Lung (tissue), 12 donors: ENCODE measurements around the gene TACR1. TPM values are rescaled to one million over a fixed set of nuclear protein-coding genes. Genes with fewer than 3 reads are reported as not detected.

Experiments
- ATAC-seq: fragments of 200-7000 bp; cut with Tn5 transposase; one replicate; pipeline ENCODE4 v1.9.1; 2020; ENCODE audit warnings: moderate number of reproducible peaks; ENCODE audit not compliant: insufficient read depth, low FRiP score
- DNase-seq, 3 donors: peaks; one replicate each; pipeline ENCODE4 v3.0.0-alpha.2; 2013 to 2017
- H3K27ac ChIP-seq, 2 donors: one replicate each; pipeline ENCODE4 v1.5.1; 2013; ENCODE audit warnings: mild to moderate bottlenecking in 2 of 2, moderate library complexity in 2 of 2, control low read depth in 1 of 2, inconsistent platforms in 1 of 2, low read depth in 1 of 2, low read length in 1 of 2
- H3K27me3 ChIP-seq, 3 donors: one replicate each; pipeline ENCODE4 v1.5.1; 2013; ENCODE audit warnings: low read length in 2 of 3; ENCODE audit not compliant: control insufficient read depth in 3 of 3, insufficient read depth in 3 of 3
- H3K36me3 ChIP-seq, 4 donors: one replicate each; pipeline ENCODE4 v1.5.1; 2013; ENCODE audit warnings: low read length in 4 of 4, mild to moderate bottlenecking in 1 of 4, moderate library complexity in 1 of 4; ENCODE audit not compliant: control insufficient read depth in 4 of 4, insufficient read depth in 4 of 4
- H3K4me1 ChIP-seq, 5 donors: one replicate each; pipeline ENCODE4 v1.5.1; 2013; ENCODE audit warnings: low read length in 5 of 5, mild to moderate bottlenecking in 2 of 5, moderate library complexity in 1 of 5; ENCODE audit not compliant: control insufficient read depth in 5 of 5, insufficient read depth in 5 of 5
- H3K4me3 ChIP-seq: one replicate; pipeline ENCODE4 v1.5.1; 2013; ENCODE audit warnings: mild to moderate bottlenecking, control low read depth, moderate library complexity
- H3K9ac ChIP-seq, 2 donors: one replicate each; pipeline ENCODE4 v1.5.1; 2013; ENCODE audit warnings: low read length in 2 of 2, control low read depth in 1 of 2; ENCODE audit not compliant: insufficient read depth in 1 of 2
- H3K9me3 ChIP-seq, 4 donors: one replicate each; pipeline ENCODE4 v1.5.1; 2013; ENCODE audit warnings: low read length in 3 of 4, mild to moderate bottlenecking in 1 of 4, moderate library complexity in 1 of 4; ENCODE audit not compliant: control insufficient read depth in 4 of 4, insufficient read depth in 3 of 4
- CTCF ChIP-seq: IDR thresholded peaks from 2 replicates; pipeline ENCODE4 v1.5.1; 2012; ENCODE audit warnings: mild to moderate bottlenecking; ENCODE audit errors: control extremely low read depth, extremely low read depth
- WGBS, 2 donors: extraction: QIAGEN DNeasy Blood & Tissue Kit; methylation state at CpG; one replicate each; pipeline ENCODE4 v1.1.7; 2013; 5-methylcytosine and 5-hydroxymethylcytosine counted together
- polyA plus RNA-seq, 2 donors: library from polyadenylated mRNA; stranded (reverse); fragments of 200-250 nt; gene quantifications; one replicate each; pipeline ENCODE4 v1.2.1, GENCODE V29; 2013
- total RNA-seq, 2 donors: library from RNA; depleted of rRNA in 1 of 2; stranded (reverse); fragments of >200 nt in 1 of 2; gene quantifications; one replicate each; pipeline ENCODE4 v1.2.1, GENCODE V29; 2014 to 2021
- donor health status: control.
- donor health status: control.
- donor health status: Bipolar disorder and iron deficiency.
- donor health status: healthy.
- donor health status: DM: yes; HTN: yes; CAD: no.

The TACR1 gene
- total and polyA plus RNA-seq, 4 donors, result 0.33 to 1.6 (median 0.59) TPM

- Histone ChIP-seq H3K27me3 (no peaks in the 10 kb centered on the region), H3K4me3 (no peak overlapping the region), H3K9me3 (no peaks in the 10 kb centered on the region), H3K4me1 (peaks cover 0 to 2% (median 0%) of the 10 kb centered on the region in 5 donors), H3K36me3 (no peaks in the 10 kb centered on the region), H3K27ac (no peak overlapping the region), H3K9ac (no peak overlapping the region)
- DNase-seq (no peak), ATAC-seq (no peak)
- WGBS, 2 donors, result 82 to 92% methylated on average over 6 of the region's 6 CpGs
- no peak for TF ChIP-seq CTCF
These were observed 144.0 kb downstream of the TACR1 start for GRCh38 chr2:75055142-75055819.

GRCh38 chr2:75054296-75054695 is 145.0 kb downstream of the TACR1 start:
- no peak overlapping the region for H3K4me3 ChIP-seq
- no peak for TF ChIP-seq CTCF
- DNase-seq (no peak), ATAC-seq (no peak)
- H3K27ac ChIP-seq, result no peak overlapping the region
- no peaks in the 10 kb centered on the region for H3K36me3 ChIP-seq
- no peak overlapping the region for H3K9ac ChIP-seq
- H3K4me1 ChIP-seq, result peaks cover 0 to 2% (median 0%) of the 10 kb centered on the region in 5 donors
- H3K27me3 ChIP-seq, result no peaks in the 10 kb centered on the region
- WGBS, 2 donors, result 81 to 86% methylated on average over 2 of the region's 2 CpGs
- no peaks in the 10 kb centered on the region for H3K9me3 ChIP-seq

- ATAC-seq (no peak), DNase-seq (peak in 1 of 3 donors; percentile 22)
- Histone ChIP-seq H3K27ac (no peak overlapping the region), H3K36me3 (no peaks in the 10 kb centered on the region), H3K27me3 (no peaks in the 10 kb centered on the region), H3K9ac (no peak overlapping the region), H3K4me1 (peaks cover 0 to 2% (median 0%) of the 10 kb centered on the region in 5 donors), H3K4me3 (no peak overlapping the region), H3K9me3 (no peaks in the 10 kb centered on the region)
- WGBS, 2 donors, result 58 to 64% methylated on average over 7 of the region's 7 CpGs
- TF ChIP-seq CTCF, result peak; percentile 10
These were observed 145.7 kb downstream of the TACR1 start for GRCh38 chr2:75053484-75054112.
